DMS79 (cell line): ENCODE results near the gene COPZ2.
A peak's percentile ranks its signal among the peaks of the same experiment; 100 is the strongest.
"Not testable (repeated sequence)": the region's sequence is repeated elsewhere in the genome, so short reads cannot be mapped to it uniquely, and the experiment has no call there.

Experiments used
- DNase-seq: peaks from one replicate; lab custom pipeline; 2025; lab: John Stamatoyannopoulos, UW

Gene COPZ2

DNA sequence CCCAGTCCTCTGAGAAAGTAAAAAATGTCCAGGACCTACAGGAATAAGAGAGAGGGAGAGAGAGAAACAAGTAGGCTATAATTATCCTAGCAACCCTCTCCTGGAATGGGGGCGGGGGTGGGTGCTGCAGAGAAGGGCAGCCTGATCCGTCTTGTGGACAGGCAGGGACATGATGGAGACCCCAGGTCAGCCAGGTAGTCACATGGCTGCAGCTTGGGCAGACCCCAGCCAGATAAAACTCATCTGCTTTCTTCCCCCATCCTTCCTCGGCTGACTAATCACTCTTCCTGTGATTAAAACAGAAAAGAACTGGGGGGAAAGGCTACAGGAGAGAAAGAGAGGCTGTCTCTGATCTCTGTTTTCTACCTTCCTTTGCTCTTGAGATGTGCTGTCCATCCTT, 32.6 kb downstream of the COPZ2 start:
- no peak for DNase-seq

DNA sequence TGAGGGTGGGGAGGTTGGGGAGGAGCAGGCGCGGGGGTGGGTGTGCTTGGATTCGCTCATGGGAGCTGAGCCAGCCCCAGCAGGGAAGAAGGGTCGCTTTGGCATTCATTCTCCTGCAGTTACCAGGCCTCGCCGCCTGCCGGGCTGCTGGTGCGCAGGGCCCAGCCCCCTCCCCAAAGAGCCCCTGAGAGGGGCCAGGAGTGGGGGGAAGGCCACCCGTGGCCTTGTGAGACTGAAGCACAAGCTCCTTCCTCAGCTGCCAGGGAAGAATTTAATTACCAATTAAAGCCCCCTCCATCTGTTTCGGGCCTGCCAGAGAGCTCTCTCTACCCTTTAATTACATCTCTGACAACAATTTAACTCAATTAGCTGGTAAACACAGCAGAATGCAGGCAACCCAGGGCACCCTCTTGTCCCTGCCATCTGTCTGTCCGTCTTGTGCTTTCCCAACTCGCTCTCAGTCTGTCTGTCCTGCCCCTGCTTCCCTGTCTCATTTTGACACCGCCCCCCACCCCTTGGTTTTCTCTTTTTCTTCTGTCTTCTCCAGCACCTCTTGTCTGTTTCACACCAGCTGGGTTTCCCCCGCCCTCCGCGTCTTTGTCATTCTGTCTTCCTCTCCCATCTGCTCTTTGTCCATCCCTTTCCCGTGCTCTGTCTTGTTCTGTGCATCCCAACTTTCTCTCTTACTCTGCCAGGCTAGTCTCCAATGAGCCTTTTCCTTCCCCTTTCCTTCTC, 34.0 kb downstream of the COPZ2 start:
- DNase-seq: peak; percentile 78

GRCh38 chr17:48002916-48003416, 34.6 kb downstream of the COPZ2 start:
- no peak for DNase-seq

- peak; percentile 88 for DNase-seq
Observed at GRCh38 chr17:48002266-48002915, 35.2 kb downstream of the COPZ2 start.

DNA sequence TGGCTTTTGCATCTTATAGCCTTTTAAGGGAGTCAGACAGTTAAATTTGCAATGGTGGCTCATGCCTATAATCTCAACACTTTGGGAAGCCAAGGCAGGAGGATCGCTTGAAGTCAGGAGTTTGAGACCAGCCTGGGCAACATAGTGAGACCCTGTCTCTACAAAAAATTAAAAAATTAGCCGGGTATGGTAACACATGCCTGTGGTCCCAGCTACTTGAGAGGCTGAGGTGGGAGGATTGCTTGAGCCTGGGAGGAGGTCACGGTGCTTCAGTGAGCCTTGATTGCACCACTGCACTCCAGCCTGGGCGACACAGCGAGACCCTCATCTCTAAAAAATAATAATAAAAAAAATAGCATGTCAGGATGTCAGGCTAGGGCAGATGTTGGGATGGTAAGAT, 35.9 kb downstream of the COPZ2 start:
- DNase-seq: not testable (repeated sequence)

GRCh38 chr17:48001197-48001596, 36.4 kb downstream of the COPZ2 start:
- DNase-seq: no peak

DNA sequence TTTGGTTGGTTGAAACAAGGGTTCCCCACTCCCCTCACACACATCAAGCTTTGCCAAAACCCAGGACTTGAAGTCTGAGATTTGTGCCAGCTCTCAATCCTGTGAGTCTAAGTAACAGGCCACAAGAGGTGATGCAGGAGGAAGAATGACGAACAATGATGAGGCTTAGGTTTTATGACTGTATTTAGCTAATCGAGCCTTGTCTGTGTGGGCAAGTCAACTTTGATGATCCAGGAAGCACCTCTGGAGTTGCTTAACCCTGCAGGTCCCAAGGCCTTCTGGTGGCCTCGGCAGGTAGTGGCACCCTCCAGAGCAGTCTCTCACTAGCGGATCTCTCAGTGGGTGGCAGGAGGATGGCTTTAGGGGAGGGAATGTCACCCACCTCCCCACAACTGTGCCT, 38.0 kb downstream of the COPZ2 start:
- DNase-seq: no peak

DNA sequence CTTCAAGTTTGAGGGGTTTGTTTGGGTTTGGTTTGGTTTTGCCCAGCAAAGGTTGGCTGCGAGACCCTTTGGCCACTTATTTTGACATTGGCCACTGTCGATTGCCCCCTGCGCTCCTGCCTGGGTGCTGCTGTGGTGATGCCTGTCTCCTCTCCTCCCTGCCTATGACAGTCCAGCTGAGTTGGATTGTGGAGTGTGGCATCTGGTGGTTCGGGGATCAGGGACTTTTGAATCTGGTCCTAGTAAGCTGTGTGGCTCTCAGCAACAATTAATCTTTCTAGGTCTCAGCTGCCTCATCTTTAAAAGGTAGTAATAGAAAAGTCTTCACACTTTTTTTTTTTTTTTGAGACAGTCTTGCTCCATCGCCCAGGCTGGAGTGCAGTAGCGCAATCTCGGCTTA, 39.6 kb downstream of the COPZ2 start:
- no peak for DNase-seq

DNA sequence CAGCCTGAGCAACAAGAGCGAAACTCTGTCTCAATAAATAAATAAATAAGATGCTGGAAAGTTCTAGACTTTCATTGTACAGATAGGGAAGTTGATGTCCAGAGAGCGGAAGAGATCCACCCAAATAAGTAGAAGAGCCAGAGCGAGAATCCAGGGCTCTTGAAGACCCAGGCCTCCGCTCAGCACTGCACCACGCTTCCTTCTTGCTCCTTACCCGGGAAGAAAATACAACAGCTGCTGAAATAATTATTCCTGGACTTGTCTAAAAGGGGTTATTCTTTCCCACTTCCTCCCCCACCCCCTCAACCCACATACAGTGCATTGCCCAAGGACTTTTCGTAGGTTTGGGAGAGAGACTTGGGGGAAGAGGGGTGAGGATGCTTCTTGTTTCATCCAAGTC, 40.0 kb downstream of the COPZ2 start:
- no peak for DNase-seq

GRCh38 chr17:47996201-47996600, 41.4 kb downstream of the COPZ2 start:
- no peak for DNase-seq

DNA sequence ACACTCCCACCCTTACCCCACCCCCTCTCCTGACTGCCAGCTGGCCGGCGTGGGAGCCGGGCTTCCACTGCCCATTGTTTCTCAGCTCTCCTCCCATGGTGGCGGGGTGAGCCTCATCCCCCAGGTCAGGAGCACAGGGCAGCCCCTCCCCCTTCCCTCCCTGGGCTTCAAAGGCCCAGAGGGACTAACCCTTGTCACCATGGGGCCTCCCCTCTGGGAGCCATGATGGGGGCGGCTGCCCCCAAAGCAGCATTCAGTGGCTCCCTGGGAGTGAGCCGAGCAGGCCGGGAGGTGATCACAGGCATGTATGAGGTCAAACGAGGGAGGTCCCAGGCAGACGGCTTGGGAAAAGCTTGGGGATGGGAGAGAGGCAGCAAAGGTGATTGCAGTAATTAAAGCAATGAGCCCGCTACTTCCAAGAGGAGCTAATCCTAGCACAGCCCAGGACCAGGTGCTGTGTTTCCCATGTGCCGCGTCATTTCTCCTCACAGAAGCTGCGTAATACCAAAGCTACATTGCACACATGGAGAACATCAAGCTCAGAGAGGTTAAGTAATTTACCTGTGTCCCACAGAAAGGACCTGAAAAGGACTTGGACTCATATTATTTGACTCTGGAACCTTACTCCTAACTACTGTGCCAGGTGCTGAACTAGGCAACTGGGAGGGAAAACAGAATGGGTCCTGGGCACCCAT, 42.2 kb downstream of the COPZ2 start:
- DNase-seq: no peak

- DNase-seq: no peak
Observed at GRCh38 chr17:47994724-47995123, 42.9 kb downstream of the COPZ2 start.

DNA sequence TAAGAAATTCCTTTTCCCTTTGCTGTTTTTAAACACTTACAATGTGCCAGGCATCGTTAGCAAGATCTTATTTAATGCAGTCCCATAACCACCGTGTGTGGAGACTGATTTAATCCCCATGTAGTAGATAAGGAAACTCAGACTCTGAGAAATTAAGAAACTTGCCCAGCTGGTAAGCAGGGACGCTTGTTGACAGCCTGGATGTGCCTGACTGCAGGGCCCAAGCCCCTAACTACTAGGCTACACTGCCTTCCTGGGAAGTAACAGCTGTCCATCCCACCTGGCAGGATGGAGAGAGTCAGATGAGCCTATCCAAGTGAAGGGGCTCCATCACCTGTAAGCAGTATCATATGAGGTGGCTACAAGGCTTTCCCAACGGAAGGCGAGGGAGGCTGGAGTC, 43.6 kb downstream of the COPZ2 start:
- no peak for DNase-seq

DNA sequence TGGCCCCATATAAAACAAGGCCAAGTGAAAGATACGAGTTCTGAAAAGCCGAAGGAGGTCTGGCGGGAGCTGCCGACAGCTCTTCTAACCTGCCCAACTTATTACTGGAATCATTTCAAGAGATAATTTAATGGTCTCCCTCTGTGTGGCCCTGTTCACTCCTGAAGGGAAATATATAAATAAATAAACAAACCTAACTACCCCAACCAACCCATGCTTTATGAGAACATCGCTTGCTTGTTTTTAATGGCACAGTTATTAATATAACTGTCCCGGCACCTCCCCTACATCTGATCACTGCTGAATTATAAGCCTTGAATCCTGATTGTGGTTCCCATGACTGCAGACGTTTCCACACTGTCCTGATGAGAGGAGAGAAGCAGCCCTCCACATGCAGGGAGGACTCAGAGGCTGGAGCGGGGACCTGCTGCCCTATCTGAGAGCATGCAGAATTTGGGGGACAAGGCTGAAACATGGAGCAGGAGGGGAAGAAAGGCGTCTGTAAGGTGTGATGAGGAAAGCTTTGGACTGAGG, 44.5 kb downstream of the COPZ2 start:
- DNase-seq: no peak

DNA sequence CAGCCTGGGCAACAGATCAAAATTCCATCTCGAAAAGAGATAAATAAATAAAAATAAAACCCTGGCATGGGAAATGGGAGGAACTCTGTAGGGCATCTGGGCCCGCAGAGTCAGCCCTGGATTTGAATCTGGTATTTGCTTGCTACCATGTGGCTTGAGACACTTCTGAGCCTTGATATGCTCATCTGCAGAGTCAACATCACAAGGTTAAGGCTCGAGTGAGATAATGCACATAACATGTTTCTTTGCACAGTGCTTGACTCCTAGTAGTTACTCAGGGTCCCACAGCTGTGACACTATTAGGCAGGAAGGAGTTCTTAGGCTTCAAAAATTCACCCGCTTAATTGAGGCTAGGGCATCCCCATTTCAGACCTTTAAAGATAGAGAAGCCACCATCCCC, 45.4 kb downstream of the COPZ2 start:
- DNase-seq: no peak

DNA sequence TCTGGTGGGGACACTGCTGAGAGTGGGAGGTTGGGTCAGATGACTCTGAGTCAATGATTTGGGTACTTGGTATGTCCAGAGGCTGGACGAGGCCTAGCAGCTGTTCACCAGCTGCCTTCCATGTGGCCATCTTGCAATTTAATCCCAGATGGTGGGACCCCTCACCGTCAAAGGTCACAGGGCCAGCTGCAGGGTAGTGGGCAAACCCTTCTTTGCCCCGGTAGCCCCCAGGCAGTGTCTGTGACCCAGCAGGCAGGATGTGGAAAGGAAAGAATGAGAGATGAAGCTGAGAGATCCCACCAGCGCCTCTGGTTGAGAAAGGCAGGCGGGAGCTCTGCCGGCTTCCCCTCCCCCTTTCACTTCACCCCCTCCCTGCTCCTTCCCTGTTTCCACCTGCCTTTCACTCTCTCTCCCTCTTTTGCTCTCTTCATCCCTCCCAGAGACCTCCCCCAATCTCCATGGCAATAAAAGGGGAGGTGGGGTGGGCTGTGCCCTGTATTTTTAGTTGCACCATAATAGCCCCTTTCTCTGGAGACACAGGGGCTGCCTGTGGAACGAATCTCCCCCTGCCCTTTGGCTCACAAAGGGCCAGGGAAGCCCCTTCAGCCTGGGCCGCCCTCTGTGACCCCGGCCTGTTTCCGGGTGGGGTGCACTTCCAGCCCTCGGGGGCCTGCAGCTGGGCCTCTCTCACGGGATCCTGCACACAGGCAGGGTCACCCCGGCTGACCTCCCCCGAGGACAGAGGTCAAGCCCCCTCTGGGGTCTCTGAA, 46.5 kb downstream of the COPZ2 start:
- DNase-seq: no peak

- no peak for DNase-seq
Observed at GRCh38 chr17:47989700-47990099, 47.9 kb downstream of the COPZ2 start.

GRCh38 chr17:47989159-47989558, 48.4 kb downstream of the COPZ2 start:
- no peak for DNase-seq

DNA sequence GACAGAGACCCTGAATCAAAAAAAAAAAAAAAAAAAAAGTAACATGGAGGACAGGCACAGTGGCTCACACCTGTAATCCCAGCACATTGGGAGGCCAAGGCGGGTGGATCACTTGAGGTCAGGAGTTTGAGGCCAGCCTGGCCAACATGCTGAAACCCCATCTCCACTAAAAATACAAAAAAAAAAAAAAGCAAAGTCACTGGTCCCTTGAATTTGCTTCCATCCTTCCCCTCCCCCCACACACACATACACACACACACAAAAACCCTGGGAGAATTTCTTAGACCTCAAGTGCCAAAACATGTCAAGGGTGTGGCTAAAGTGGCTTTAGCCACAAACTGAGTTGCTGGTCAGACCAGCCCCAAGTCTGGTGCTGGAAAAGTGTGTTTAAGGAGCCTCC, 49.2 kb downstream of the COPZ2 start:
- DNase-seq: not testable (repeated sequence)

DNA sequence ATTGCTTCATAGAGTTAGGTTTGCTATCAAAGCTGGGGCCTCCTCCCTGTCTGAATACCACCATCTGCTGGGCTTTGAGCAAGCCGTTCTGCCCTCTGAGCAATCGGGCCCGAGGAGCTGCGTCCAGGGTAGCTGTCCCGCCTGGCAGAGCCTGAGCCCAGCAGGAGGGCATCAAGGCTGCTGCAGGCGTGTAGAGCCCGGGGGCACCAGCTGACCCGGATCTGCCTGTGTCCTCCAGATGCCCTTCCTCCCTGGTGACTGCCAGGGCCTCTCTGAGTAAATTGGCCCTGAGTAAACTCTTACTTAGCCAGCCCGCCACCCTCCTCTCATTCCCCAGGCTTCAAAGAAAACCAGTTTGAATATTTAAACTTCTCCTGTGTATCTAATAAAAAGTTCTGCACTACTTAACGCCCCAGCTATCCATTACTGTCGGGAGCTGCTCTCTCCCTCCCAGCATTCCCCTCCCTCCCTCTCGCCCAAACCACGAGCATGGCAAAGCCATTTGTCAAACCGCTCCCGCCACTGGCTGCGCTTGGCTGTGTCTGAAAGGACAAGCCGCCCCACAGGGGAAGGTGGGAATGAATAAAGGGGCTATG, 50.3 kb downstream of the COPZ2 start:
- DNase-seq: peak; percentile 37

DNA sequence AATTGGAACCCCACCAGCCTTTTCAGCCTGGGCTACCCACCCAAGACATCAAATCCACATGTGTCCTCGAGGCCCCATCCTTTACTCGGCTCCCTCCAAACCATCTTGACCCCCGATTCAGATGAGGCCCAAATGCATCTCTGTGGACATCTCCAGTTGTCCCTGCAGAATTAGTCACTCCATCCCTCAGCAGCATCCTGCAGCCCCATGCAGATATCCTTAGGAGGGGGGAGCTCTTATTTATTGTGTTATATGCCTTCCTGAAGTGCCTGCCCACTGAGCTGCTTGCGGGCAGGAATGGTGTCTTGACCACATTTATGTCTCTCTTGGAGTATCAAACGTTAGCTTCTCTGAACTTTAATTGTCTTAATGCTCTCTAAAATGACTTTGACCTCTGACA, 51.1 kb downstream of the COPZ2 start:
- DNase-seq: no peak
